ENCODE measurements around the gene GNA14.

- TF ChIP-seq ATF2 (tag by site-specific recombination; IDR thresholded peaks at IDR 0.05; ENCODE audit: low read depth) (no peak), CTCF (tag by site-specific recombination; IDR thresholded peaks at IDR 0.05) (no peak), RBAK (tag by site-specific recombination; IDR thresholded peaks at IDR 0.05) (no peak), GLIS2 (tag by site-specific recombination; IDR thresholded peaks at IDR 0.05) (no peak), ZNF280C (tag by site-specific recombination; IDR thresholded peaks at IDR 0.05) (no peak), ZNF518A (tag by site-specific recombination; conservative IDR thresholded peaks at IDR 0.05; ENCODE audit: low read depth) (no peak), PATZ1 (tag by site-specific recombination; IDR thresholded peaks at IDR 0.05) (no peak)
These were observed at the start of gene GNA14 for GRCh38 chr9:77648234-77649108.
